Neural cell (in vitro differentiated cells): ENCODE data around the gene PLXNA2.

ENCODE experiments used
- EP300 ChIP-seq: fragments of 450-650 bp; conservative IDR thresholded peaks from 2 replicates; pipeline ENCODE4 v1.6.1; 2014; ENCODE audit warnings: antibody characterized with exemption, mild to moderate bottlenecking, moderate library complexity; ENCODE audit not compliant: poor library complexity, severe bottlenecking
- EZH2 ChIP-seq: fragments of 200-600, 300-800 bp; shearing (Covaris generic), sonication (generic); IDR thresholded peaks from 2 replicates; pipeline ENCODE4 v1.6.1; 2014; ENCODE audit warnings: antibody characterized with exemption, low read length, borderline replicate concordance, mild to moderate bottlenecking; ENCODE audit not compliant: insufficient read depth, poor library complexity, severe bottlenecking
- MXI1 ChIP-seq: fragments of 450-650 bp; conservative IDR thresholded peaks from 2 replicates; pipeline ENCODE4 v1.6.1; 2014; ENCODE audit warnings: antibody characterized with exemption, mild to moderate bottlenecking; ENCODE audit not compliant: poor library complexity, severe bottlenecking
- POLR2AphosphoS5 ChIP-seq: IDR thresholded peaks from 2 replicates; pipeline ENCODE4 v1.6.1; 2012
- RAD21 ChIP-seq: fragments of 450-650 bp; conservative IDR thresholded peaks from 2 replicates; pipeline ENCODE4 v1.6.1; 2014; ENCODE audit warnings: antibody characterized with exemption, mild to moderate bottlenecking, moderate library complexity
- SMC3 ChIP-seq: fragments of 450-650 bp; conservative IDR thresholded peaks from 2 replicates; pipeline ENCODE4 v1.6.1; 2014; ENCODE audit warnings: antibody characterized with exemption, mild to moderate bottlenecking, moderate library complexity; ENCODE audit not compliant: poor library complexity
- TF ChIP-seq, protein P1 (sequence below): fragments of 450-650 bp; IDR thresholded peaks from 2 replicates; pipeline ENCODE4 v1.5.1; 2014; ENCODE audit warnings: antibody characterized with exemption, mild to moderate bottlenecking, moderate library complexity; ENCODE audit not compliant: poor library complexity, severe bottlenecking
- TF ChIP-seq, protein P2 (sequence below): IDR thresholded peaks from 2 replicates; pipeline ENCODE4 v1.6.1; 2012; ENCODE audit warnings: borderline replicate concordance

DNA sequence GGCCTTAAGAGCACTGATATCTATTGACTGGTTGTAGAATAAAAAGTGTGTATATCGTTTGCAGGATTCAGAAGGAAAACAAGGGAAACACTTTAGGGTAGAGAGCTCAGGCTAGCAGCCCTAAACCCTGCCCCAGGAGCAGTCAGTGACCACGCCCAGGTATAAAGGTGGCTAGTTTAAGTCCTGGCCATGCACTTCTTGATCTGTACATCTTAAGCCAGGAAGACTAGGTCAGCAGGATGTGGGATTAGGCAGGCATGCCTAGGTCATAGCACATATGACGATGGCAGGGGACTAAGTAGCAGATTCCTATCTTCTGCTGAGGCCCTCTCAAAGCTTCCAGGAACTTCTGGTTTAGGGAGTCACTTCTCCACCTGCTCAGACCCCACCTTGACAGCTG lies 175.3 kb downstream of the PLXNA2 start:
- TF ChIP-seq EZH2 (no peak), POLR2AphosphoS5 (no peak), EP300 (no peak), SMC3 (no peak), RAD21 (no peak), MXI1 (no peak)
- TF ChIP-seq, protein P1, sequence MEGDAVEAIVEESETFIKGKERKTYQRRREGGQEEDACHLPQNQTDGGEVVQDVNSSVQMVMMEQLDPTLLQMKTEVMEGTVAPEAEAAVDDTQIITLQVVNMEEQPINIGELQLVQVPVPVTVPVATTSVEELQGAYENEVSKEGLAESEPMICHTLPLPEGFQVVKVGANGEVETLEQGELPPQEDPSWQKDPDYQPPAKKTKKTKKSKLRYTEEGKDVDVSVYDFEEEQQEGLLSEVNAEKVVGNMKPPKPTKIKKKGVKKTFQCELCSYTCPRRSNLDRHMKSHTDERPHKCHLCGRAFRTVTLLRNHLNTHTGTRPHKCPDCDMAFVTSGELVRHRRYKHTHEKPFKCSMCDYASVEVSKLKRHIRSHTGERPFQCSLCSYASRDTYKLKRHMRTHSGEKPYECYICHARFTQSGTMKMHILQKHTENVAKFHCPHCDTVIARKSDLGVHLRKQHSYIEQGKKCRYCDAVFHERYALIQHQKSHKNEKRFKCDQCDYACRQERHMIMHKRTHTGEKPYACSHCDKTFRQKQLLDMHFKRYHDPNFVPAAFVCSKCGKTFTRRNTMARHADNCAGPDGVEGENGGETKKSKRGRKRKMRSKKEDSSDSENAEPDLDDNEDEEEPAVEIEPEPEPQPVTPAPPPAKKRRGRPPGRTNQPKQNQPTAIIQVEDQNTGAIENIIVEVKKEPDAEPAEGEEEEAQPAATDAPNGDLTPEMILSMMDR: no peak
- TF ChIP-seq, protein P2, sequence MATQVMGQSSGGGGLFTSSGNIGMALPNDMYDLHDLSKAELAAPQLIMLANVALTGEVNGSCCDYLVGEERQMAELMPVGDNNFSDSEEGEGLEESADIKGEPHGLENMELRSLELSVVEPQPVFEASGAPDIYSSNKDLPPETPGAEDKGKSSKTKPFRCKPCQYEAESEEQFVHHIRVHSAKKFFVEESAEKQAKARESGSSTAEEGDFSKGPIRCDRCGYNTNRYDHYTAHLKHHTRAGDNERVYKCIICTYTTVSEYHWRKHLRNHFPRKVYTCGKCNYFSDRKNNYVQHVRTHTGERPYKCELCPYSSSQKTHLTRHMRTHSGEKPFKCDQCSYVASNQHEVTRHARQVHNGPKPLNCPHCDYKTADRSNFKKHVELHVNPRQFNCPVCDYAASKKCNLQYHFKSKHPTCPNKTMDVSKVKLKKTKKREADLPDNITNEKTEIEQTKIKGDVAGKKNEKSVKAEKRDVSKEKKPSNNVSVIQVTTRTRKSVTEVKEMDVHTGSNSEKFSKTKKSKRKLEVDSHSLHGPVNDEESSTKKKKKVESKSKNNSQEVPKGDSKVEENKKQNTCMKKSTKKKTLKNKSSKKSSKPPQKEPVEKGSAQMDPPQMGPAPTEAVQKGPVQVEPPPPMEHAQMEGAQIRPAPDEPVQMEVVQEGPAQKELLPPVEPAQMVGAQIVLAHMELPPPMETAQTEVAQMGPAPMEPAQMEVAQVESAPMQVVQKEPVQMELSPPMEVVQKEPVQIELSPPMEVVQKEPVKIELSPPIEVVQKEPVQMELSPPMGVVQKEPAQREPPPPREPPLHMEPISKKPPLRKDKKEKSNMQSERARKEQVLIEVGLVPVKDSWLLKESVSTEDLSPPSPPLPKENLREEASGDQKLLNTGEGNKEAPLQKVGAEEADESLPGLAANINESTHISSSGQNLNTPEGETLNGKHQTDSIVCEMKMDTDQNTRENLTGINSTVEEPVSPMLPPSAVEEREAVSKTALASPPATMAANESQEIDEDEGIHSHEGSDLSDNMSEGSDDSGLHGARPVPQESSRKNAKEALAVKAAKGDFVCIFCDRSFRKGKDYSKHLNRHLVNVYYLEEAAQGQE: no peak
